ENCODE data around the gene LPXN. TPM values are rescaled to one million over a fixed set of nuclear protein-coding genes. Genes with fewer than 3 reads are reported as not detected.
A peak's percentile ranks its signal among the peaks of the same experiment; 100 is the strongest.

Gene LPXN
- total RNA-seq, 1 experiment from 2014 or later = 2.1 TPM

DNA sequence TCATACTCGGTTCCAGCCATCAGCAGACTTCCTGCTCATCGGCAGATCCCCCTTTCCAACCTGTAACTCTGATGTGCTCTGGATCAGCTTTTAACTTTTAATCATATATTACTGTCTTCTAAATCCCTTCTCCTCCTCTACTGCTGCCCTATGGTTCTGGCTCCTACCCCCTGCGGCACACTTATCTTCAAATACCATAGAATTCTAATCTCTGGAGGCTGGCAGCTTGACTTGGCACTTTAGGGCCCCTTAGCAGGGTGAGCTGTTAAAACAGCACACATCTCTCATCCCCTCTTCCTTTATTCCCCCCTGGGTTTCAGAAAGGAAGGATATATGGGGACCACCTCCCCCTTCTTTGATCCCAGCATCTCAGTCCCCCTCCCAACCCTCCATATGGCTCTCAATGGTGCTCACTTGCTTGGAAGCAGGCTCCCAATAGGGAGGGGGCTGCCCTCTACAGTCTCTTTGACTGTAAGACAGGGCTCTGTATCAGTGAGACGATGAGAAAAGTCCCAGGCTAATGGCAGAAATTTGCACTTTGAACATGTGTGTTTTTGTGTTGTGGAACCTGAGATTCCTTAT lies 42.4 kb upstream of the LPXN start:
- Mint-ChIP-seq H3K27ac (no peak overlapping the region), H3K4me3 (no peak overlapping the region), H3K27me3 (ENCODE audit: low read depth) (no peaks in the 10 kb centered on the region), H3K9me3 (no peaks in the 10 kb centered on the region), H3K36me3 (peaks cover 74% of the 10 kb centered on the region), H3K4me1 (no peaks in the 10 kb centered on the region)
- DNase-seq (ENCODE audit: low spot score) = no peak
- POLR2A ChIA-PET = no interaction called here
- TF ChIP-seq NFE2L1 (CRISPR knock-in tag; IDR thresholded peaks at IDR 0.05) = no peak
- TF ChIP-seq RORB (CRISPR knock-in tag; IDR thresholded peaks at IDR 0.05) = no peak
- TF ChIP-seq, protein P1, sequence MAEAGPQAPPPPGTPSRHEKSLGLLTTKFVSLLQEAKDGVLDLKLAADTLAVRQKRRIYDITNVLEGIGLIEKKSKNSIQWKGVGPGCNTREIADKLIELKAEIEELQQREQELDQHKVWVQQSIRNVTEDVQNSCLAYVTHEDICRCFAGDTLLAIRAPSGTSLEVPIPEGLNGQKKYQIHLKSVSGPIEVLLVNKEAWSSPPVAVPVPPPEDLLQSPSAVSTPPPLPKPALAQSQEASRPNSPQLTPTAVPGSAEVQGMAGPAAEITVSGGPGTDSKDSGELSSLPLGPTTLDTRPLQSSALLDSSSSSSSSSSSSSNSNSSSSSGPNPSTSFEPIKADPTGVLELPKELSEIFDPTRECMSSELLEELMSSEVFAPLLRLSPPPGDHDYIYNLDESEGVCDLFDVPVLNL (CRISPR knock-in tag; IDR thresholded peaks at IDR 0.05; ENCODE audit: borderline replicate concordance, low read depth) = no peak
- no peak for TF ChIP-seq CBFB (CRISPR knock-in tag; IDR thresholded peaks at IDR 0.05; ENCODE audit: low read depth)
- no peak for TF ChIP-seq CREB1 (CRISPR knock-in tag; IDR thresholded peaks at IDR 0.05)
- no peak for TF ChIP-seq SMAD4 (CRISPR knock-in tag; IDR thresholded peaks at IDR 0.05)
- TF ChIP-seq, protein P2, sequence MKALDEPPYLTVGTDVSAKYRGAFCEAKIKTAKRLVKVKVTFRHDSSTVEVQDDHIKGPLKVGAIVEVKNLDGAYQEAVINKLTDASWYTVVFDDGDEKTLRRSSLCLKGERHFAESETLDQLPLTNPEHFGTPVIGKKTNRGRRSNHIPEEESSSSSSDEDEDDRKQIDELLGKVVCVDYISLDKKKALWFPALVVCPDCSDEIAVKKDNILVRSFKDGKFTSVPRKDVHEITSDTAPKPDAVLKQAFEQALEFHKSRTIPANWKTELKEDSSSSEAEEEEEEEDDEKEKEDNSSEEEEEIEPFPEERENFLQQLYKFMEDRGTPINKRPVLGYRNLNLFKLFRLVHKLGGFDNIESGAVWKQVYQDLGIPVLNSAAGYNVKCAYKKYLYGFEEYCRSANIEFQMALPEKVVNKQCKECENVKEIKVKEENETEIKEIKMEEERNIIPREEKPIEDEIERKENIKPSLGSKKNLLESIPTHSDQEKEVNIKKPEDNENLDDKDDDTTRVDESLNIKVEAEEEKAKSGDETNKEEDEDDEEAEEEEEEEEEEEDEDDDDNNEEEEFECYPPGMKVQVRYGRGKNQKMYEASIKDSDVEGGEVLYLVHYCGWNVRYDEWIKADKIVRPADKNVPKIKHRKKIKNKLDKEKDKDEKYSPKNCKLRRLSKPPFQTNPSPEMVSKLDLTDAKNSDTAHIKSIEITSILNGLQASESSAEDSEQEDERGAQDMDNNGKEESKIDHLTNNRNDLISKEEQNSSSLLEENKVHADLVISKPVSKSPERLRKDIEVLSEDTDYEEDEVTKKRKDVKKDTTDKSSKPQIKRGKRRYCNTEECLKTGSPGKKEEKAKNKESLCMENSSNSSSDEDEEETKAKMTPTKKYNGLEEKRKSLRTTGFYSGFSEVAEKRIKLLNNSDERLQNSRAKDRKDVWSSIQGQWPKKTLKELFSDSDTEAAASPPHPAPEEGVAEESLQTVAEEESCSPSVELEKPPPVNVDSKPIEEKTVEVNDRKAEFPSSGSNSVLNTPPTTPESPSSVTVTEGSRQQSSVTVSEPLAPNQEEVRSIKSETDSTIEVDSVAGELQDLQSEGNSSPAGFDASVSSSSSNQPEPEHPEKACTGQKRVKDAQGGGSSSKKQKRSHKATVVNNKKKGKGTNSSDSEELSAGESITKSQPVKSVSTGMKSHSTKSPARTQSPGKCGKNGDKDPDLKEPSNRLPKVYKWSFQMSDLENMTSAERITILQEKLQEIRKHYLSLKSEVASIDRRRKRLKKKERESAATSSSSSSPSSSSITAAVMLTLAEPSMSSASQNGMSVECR (CRISPR knock-in tag; IDR thresholded peaks at IDR 0.05; ENCODE audit: borderline replicate concordance) = no peak
- TF ChIP-seq, protein P3, sequence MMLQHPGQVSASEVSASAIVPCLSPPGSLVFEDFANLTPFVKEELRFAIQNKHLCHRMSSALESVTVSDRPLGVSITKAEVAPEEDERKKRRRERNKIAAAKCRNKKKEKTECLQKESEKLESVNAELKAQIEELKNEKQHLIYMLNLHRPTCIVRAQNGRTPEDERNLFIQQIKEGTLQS (CRISPR knock-in tag; conservative IDR thresholded peaks at IDR 0.05) = no peak
- no peak for TF ChIP-seq SOX15 (CRISPR knock-in tag; IDR thresholded peaks at IDR 0.05)
- no peak for TF ChIP-seq NFATC4 (CRISPR knock-in tag; IDR thresholded peaks at IDR 0.05)
- TF ChIP-seq, protein P4, sequence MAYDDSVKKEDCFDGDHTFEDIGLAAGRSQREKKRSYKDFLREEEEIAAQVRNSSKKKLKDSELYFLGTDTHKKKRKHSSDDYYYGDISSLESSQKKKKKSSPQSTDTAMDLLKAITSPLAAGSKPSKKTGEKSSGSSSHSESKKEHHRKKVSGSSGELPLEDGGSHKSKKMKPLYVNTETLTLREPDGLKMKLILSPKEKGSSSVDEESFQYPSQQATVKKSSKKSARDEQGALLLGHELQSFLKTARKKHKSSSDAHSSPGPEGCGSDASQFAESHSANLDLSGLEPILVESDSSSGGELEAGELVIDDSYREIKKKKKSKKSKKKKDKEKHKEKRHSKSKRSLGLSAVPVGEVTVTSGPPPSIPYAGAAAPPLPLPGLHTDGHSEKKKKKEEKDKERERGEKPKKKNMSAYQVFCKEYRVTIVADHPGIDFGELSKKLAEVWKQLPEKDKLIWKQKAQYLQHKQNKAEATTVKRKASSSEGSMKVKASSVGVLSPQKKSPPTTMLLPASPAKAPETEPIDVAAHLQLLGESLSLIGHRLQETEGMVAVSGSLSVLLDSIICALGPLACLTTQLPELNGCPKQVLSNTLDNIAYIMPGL (CRISPR knock-in tag; IDR thresholded peaks at IDR 0.05) = no peak
- TF ChIP-seq TEAD4 (CRISPR knock-in tag; IDR thresholded peaks at IDR 0.05) = no peak
- TF ChIP-seq, protein P5, sequence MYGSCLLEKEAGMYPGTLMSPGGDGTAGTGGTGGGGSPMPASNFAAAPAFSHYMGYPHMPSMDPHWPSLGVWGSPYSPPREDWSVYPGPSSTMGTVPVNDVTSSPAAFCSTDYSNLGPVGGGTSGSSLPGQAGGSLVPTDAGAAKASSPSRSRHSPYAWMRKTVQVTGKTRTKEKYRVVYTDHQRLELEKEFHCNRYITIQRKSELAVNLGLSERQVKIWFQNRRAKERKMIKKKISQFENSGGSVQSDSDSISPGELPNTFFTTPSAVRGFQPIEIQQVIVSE (CRISPR knock-in tag; IDR thresholded peaks at IDR 0.05; ENCODE audit: borderline replicate concordance) = no peak
- TF ChIP-seq, protein P6, sequence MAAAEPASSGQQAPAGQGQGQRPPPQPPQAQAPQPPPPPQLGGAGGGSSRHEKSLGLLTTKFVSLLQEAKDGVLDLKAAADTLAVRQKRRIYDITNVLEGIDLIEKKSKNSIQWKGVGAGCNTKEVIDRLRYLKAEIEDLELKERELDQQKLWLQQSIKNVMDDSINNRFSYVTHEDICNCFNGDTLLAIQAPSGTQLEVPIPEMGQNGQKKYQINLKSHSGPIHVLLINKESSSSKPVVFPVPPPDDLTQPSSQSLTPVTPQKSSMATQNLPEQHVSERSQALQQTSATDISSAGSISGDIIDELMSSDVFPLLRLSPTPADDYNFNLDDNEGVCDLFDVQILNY (CRISPR knock-in tag; IDR thresholded peaks at IDR 0.05) = no peak
- no peak for TF ChIP-seq GABPB1 (CRISPR knock-in tag; IDR thresholded peaks at IDR 0.05)
- no peak for TF ChIP-seq MXD4 (CRISPR knock-in tag; IDR thresholded peaks at IDR 0.05; ENCODE audit: borderline replicate concordance)
- ATAC-seq = peak; percentile 81
- CTCF ChIA-PET = interaction anchor here (0.7 to 1.1 kb wide), 2 partner anchors 12 to 440 kb away, joined by 4 read pairs; no protein-coding TSS in a partner anchor

DNA sequence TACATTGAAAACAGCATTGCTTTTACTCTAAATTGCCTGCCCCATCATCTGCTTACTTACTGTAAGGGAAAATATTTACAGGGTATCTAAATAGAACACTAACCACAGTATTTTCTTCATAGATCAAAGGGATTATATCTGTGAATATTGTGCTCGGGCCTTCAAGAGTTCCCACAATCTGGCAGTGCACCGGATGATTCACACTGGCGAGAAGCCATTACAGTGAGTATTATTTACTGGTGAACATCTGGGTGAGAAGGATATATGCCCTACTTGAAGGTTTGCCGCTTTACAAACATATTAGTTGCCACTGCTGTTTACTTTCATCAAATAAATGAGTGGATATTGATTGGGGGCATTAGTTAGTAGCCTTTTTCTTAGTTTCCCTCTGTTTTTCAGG lies 40.9 kb upstream of the LPXN start:
- H3K36me3 Mint-ChIP-seq = peaks cover 79% of the 10 kb centered on the region
- H3K4me1 Mint-ChIP-seq = no peaks in the 10 kb centered on the region
- DNase-seq (ENCODE audit: low spot score) (no peak), ATAC-seq (no peak)
- H3K9me3 Mint-ChIP-seq = no peaks in the 10 kb centered on the region
- H3K27ac Mint-ChIP-seq = no peak overlapping the region
- ChIA-PET CTCF (no interaction called here), POLR2A (no interaction called here)
- no peak overlapping the region for H3K4me3 Mint-ChIP-seq
- H3K27me3 Mint-ChIP-seq (ENCODE audit: low read depth) = no peaks in the 10 kb centered on the region
- TF ChIP-seq CBFB (CRISPR knock-in tag; IDR thresholded peaks at IDR 0.05; ENCODE audit: low read depth) (no peak), TCF7 (CRISPR knock-in tag; IDR thresholded peaks at IDR 0.05; ENCODE audit: low read depth) (no peak), HMGA2 (CRISPR knock-in tag; IDR thresholded peaks at IDR 0.05) (no peak), TEAD1 (CRISPR knock-in tag; IDR thresholded peaks at IDR 0.05) (no peak)
- TF ChIP-seq, protein P7, sequence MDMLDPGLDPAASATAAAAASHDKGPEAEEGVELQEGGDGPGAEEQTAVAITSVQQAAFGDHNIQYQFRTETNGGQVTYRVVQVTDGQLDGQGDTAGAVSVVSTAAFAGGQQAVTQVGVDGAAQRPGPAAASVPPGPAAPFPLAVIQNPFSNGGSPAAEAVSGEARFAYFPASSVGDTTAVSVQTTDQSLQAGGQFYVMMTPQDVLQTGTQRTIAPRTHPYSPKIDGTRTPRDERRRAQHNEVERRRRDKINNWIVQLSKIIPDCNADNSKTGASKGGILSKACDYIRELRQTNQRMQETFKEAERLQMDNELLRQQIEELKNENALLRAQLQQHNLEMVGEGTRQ (CRISPR knock-in tag; IDR thresholded peaks at IDR 0.05) = no peak
- TF ChIP-seq, protein P8, sequence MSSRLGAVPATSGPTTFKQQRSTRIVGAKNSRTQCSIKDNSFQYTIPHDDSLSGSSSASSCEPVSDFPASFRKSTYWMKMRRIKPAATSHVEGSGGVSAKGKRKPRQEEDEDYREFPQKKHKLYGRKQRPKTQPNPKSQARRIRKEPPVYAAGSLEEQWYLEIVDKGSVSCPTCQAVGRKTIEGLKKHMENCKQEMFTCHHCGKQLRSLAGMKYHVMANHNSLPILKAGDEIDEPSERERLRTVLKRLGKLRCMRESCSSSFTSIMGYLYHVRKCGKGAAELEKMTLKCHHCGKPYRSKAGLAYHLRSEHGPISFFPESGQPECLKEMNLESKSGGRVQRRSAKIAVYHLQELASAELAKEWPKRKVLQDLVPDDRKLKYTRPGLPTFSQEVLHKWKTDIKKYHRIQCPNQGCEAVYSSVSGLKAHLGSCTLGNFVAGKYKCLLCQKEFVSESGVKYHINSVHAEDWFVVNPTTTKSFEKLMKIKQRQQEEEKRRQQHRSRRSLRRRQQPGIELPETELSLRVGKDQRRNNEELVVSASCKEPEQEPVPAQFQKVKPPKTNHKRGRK (CRISPR knock-in tag; IDR thresholded peaks at IDR 0.05; ENCODE audit: borderline replicate concordance) = no peak
- TF ChIP-seq, protein P9, sequence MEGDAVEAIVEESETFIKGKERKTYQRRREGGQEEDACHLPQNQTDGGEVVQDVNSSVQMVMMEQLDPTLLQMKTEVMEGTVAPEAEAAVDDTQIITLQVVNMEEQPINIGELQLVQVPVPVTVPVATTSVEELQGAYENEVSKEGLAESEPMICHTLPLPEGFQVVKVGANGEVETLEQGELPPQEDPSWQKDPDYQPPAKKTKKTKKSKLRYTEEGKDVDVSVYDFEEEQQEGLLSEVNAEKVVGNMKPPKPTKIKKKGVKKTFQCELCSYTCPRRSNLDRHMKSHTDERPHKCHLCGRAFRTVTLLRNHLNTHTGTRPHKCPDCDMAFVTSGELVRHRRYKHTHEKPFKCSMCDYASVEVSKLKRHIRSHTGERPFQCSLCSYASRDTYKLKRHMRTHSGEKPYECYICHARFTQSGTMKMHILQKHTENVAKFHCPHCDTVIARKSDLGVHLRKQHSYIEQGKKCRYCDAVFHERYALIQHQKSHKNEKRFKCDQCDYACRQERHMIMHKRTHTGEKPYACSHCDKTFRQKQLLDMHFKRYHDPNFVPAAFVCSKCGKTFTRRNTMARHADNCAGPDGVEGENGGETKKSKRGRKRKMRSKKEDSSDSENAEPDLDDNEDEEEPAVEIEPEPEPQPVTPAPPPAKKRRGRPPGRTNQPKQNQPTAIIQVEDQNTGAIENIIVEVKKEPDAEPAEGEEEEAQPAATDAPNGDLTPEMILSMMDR (IDR thresholded peaks at IDR 0.05) = no peak
